ENCODE results near the gene SLC7A9.
"Not testable (repeated sequence)": the region's sequence is repeated elsewhere in the genome, so short reads cannot be mapped to it uniquely, and the experiment has no call there.

Gene SLC7A9

GRCh38 chr19:32869369-32869965 lies at the start of gene SLC7A9:
TSS of gene SLC7A9 (minus strand) at chr19:32869767. CDS start at chr19:32868534, 1,233 bp downstream.
- no peak for DNase-seq

GRCh38 chr19:32919365-32919764 lies 49.8 kb upstream of the SLC7A9 start:
- DNase-seq = no peak

- DNase-seq = no peak
Observed at GRCh38 chr19:32917616-32917996, 48.0 kb upstream of the SLC7A9 start.

GRCh38 chr19:32916969-32917615 lies 47.5 kb upstream of the SLC7A9 start:
- DNase-seq = no peak

- no peak for DNase-seq
Observed at GRCh38 chr19:32914879-32915660, 45.5 kb upstream of the SLC7A9 start.

GRCh38 chr19:32911467-32911866 lies 41.9 kb upstream of the SLC7A9 start:
- DNase-seq = no peak

GRCh38 chr19:32910874-32911273 lies 41.3 kb upstream of the SLC7A9 start:
- no peak for DNase-seq

- DNase-seq = no peak
Observed at GRCh38 chr19:32910094-32910493, 40.5 kb upstream of the SLC7A9 start.

GRCh38 chr19:32909257-32909656 lies 39.7 kb upstream of the SLC7A9 start:
- DNase-seq = no peak

GRCh38 chr19:32908641-32909190 lies 39.1 kb upstream of the SLC7A9 start:
- no peak for DNase-seq

GRCh38 chr19:32902448-32902847 lies 32.9 kb upstream of the SLC7A9 start:
- peak; percentile 10 for DNase-seq

- DNase-seq = no peak
Observed at GRCh38 chr19:32901504-32902161, 32.1 kb upstream of the SLC7A9 start.

- peak; percentile 46 for DNase-seq
Observed at GRCh38 chr19:32896516-32897214, 27.1 kb upstream of the SLC7A9 start.

- DNase-seq = no peak
Observed at GRCh38 chr19:32895384-32895783, 25.8 kb upstream of the SLC7A9 start.

GRCh38 chr19:32891609-32892008 lies 22.0 kb upstream of the SLC7A9 start:
- DNase-seq = no peak

GRCh38 chr19:32890841-32891240 lies 21.3 kb upstream of the SLC7A9 start:
- DNase-seq = no peak

- no peak for DNase-seq
Observed at GRCh38 chr19:32890326-32890725, 20.8 kb upstream of the SLC7A9 start.

GRCh38 chr19:32889137-32889934 lies 19.8 kb upstream of the SLC7A9 start:
- DNase-seq = no peak

GRCh38 chr19:32887572-32888215 lies 18.1 kb upstream of the SLC7A9 start:
- no peak for DNase-seq

- no peak for DNase-seq
Observed at GRCh38 chr19:32886241-32886640, 16.7 kb upstream of the SLC7A9 start.

- not testable (repeated sequence) for DNase-seq
Observed at GRCh38 chr19:32885255-32885654, 15.7 kb upstream of the SLC7A9 start.

Measured in NCI-H526 treated with DMSO at 0.1 percent for 48 hours (cell line).